ENCODE results near the gene PRPF19. TPM values are rescaled to one million over a fixed set of nuclear protein-coding genes. Genes with fewer than 3 reads are reported as not detected.

PRPF19 gene
- total and polyA plus RNA-seq, 2 of the 4 experiments (the other 2 are of a cell fraction) = 29.8 to 50.4 TPM

DNA sequence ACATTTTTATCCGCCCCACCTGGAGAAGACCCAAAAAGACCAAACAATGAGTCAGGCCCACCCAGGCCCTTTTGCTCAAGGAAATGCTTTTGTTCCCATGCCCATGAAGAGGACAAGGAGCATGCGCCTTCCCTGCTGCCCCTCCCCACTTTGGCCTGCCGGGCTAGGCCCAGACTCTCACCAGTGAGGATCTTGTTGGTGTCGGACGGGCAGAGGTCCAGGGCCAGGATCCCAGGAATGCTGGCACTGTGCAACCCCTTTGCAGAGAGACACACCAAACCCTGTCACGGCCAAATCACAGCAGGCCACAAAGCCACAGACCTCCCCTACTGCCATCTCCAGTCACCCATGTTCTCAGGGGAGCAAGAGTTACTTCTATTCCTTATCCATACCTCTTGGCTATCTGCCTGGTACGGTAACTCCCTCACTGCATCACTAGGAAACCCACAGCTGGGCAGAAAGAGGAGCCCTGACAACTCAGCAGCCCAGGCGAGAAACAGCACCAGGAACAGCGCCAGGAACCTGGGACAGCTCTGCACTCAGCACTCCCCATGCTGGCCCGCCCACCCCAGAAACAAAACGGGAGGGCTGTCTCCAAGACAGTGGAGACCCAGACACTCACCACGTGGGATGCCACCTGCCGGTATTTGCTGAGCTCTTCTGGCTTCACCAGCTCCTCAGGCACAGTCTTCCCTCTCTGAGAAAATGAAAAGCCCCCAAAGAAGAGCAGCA lies 5.5 kb downstream of the PRPF19 start:
- H2BK120ac ChIP-seq (ENCODE audit: low read depth, low read length) = no peak overlapping the region
- no peak for ATAC-seq (ENCODE audit: low read depth)
- no peak overlapping the region for H3K56ac ChIP-seq (ENCODE audit: extremely low read depth, insufficient read depth, low read length)
- no peak overlapping the region for H3K14ac ChIP-seq (replicated peaks; ENCODE audit: low read depth, low read length)
- no peak overlapping the region for H3K18ac ChIP-seq (ENCODE audit: low read depth, low read length)
- no peak overlapping the region for H3K9ac ChIP-seq (ENCODE audit: low read depth, low read length)
- H3K23ac ChIP-seq (ENCODE audit: low read depth, low read length) = no peak overlapping the region
- no TSS peak for BruUV-seq (replicated peaks)
- ChIA-PET CTCF (interaction anchor here (0.6 to 1.7 kb wide), 2 partner anchors 46 to 70 kb away, joined by 3 to 24 read pairs; no protein-coding TSS in a partner anchor), POLR2A (ENCODE audit: unreplicated experiment) (no interaction called here)
- WGBS, 2 experiments (ENCODE audit: extremely low coverage in 2 of 2, insufficient read length in 1 of 2) = 100% methylated on average over 1 of the region's 13 CpGs; no CpG with 5 or more reads in 1 of the 2 experiments
- H2AFZ ChIP-seq (replicated peaks; ENCODE audit: low read length, poor library complexity) = no peak overlapping the region
- H3K4me2 ChIP-seq (ENCODE audit: low read depth, low read length) = no peak overlapping the region
- intact Hi-C loops (cut with micrococcal nuclease) = no loop called here
- H3K27me3 ChIP-seq (ENCODE audit: control insufficient read depth, insufficient read depth, low read length) = no peaks in the 10 kb centered on the region
- no peak overlapping the region for H4K5ac ChIP-seq (ENCODE audit: low read depth, low read length)
- no peak overlapping the region for H2BK5ac ChIP-seq (ENCODE audit: low read depth, low read length, poor library complexity, severe bottlenecking)
- H3K4me1 ChIP-seq (ENCODE audit: control insufficient read depth, insufficient read depth, low read length) = peaks cover 3% of the 10 kb centered on the region; the same call in 1 of the 2 replicates
- no peak overlapping the region for H2AK5ac ChIP-seq (ENCODE audit: low read depth, low read length)
- no peak overlapping the region for H4K91ac ChIP-seq (ENCODE audit: insufficient read depth, low read depth, low read length)
- in situ Hi-C loops (cut with MboI; ENCODE audit: low sequenced_read_pairs) = loop anchor here (25.0 kb wide), 1 partner anchor 1314 kb away; no protein-coding TSS in a partner anchor
- H3K4ac ChIP-seq (ENCODE audit: low read depth, low read length) = no peak overlapping the region
- no peak overlapping the region for H4K8ac ChIP-seq (ENCODE audit: low read depth in 2 of 2, low read length in 2 of 2)
- H3K9me3 ChIP-seq (ENCODE audit: control insufficient read depth, insufficient read depth, low read length) = no peaks in the 10 kb centered on the region
- peaks cover 9 to 45% of the 10 kb centered on the region in 2 experiments; a peak in 3 of 4 replicates for H3K79me1 ChIP-seq (ENCODE audit: low read depth in 1 of 2, low read length in 2 of 2)
- no peak overlapping the region for H2BK20ac ChIP-seq (ENCODE audit: low read depth, low read length)
- TF ChIP-seq CHD1 (IDR thresholded peaks at IDR 0.05; ENCODE audit: low read depth, low read length) (no peak), MAFK (IDR thresholded peaks at IDR 0.05; ENCODE audit: low read depth, low read length) (no peak), POLR2A (IDR thresholded peaks at IDR 0.05; ENCODE audit: low read depth, low read length) (no peak), FOS (IDR thresholded peaks at IDR 0.05; ENCODE audit: low read depth, low read length) (no peak), USF2 (IDR thresholded peaks at IDR 0.05; ENCODE audit: low read depth, low read length) (no peak)
- H2AK9ac ChIP-seq (replicated peaks; ENCODE audit: low read depth, low read length, poor library complexity) = no peak overlapping the region
- no peak overlapping the region for H3K27ac ChIP-seq (ENCODE audit: insufficient read depth, low read length)
- peaks cover 56% of the 10 kb centered on the region for H3K36me3 ChIP-seq (ENCODE audit: control insufficient read depth, insufficient read depth, low read length)
- no peak overlapping the region for H3K4me3 ChIP-seq (ENCODE audit: insufficient read depth, low read depth, low read length)
- peaks cover 28% of the 10 kb centered on the region for H4K20me1 ChIP-seq (ENCODE audit: insufficient read depth, low read length)
- H3K9me1 ChIP-seq (ENCODE audit: insufficient read depth, low read length) = no peaks in the 10 kb centered on the region
- dilution Hi-C loops (cut with HindIII; ENCODE audit: low sequenced_read_pairs, unreplicated experiment) = no loop called here
- H2BK15ac ChIP-seq (ENCODE audit: low read depth, low read length) = no peak overlapping the region
- no peak for DNase-seq
